HG02852 (cell line): Measurements from ENCODE around the gene TRIML1.
"Not testable (repeated sequence)": the region's sequence is repeated elsewhere in the genome, so short reads cannot be mapped to it uniquely, and the experiment has no call there.

Experiments used
- ATAC-seq: cut with Tn5 transposase; IDR thresholded peaks from one replicate; pipeline ENCODE4 v1.9.1; 2021; ENCODE audit warnings: mild to moderate bottlenecking, moderate library complexity; ENCODE audit not compliant: unreplicated experiment

TRIML1 gene

GRCh38 chr4:188147776-188148175 is 8.5 kb downstream of the TRIML1 start:
- no peak for ATAC-seq

- no peak for ATAC-seq
Observed at GRCh38 chr4:188154668-188155405, 15.6 kb downstream of the TRIML1 start.

GRCh38 chr4:188158336-188158735 is 19.1 kb downstream of the TRIML1 start:
- ATAC-seq, result no peak

GRCh38 chr4:188159513-188160226 is 20.4 kb downstream of the TRIML1 start:
- ATAC-seq, result not testable (repeated sequence)

GRCh38 chr4:188160406-188160805 is 21.2 kb downstream of the TRIML1 start:
- ATAC-seq, result no peak

GRCh38 chr4:188161167-188161566 is 21.9 kb downstream of the TRIML1 start:
- no peak for ATAC-seq

GRCh38 chr4:188162698-188163097 is 23.5 kb downstream of the TRIML1 start:
- ATAC-seq, result no peak

GRCh38 chr4:188168726-188169373 is 29.6 kb downstream of the TRIML1 start:
- no peak for ATAC-seq

- ATAC-seq, result no peak
Observed at GRCh38 chr4:188171551-188171950, 32.3 kb downstream of the TRIML1 start.

GRCh38 chr4:188175288-188175687 is 36.0 kb downstream of the TRIML1 start:
- ATAC-seq, result no peak

- no peak for ATAC-seq
Observed at GRCh38 chr4:188177997-188178675, 38.9 kb downstream of the TRIML1 start.

GRCh38 chr4:188178806-188179205 is 39.6 kb downstream of the TRIML1 start:
- ATAC-seq, result no peak

- ATAC-seq, result no peak
Observed at GRCh38 chr4:188187106-188187505, 47.9 kb downstream of the TRIML1 start.

- ATAC-seq, result no peak
Observed at GRCh38 chr4:188190461-188190860, 51.2 kb downstream of the TRIML1 start.

GRCh38 chr4:188194421-188194820 is 55.2 kb downstream of the TRIML1 start:
- no peak for ATAC-seq

GRCh38 chr4:188195389-188195985 is 56.2 kb downstream of the TRIML1 start:
- ATAC-seq, result no peak

- no peak for ATAC-seq
Observed at GRCh38 chr4:188196134-188196735, 57.0 kb downstream of the TRIML1 start.
